Stimulated activated CD4-positive, alpha-beta T cell treated with anti-CD3 and anti-CD28 coated beads, TNF-alpha, amount 100 ng/mL, for 4 hours (primary cell): Measurements from ENCODE around the gene ANGPTL7.

Experiments used
- DNase-seq, 3 experiments: peaks; one replicate each; pipeline ENCODE4 v3.0.0-alpha.2; 2020; ENCODE audit warnings: low read depth in 3 of 3

ANGPTL7 gene

GRCh38 chr1:11204396-11205190, 15.4 kb downstream of the ANGPTL7 start:
- DNase-seq: no peak

DNA sequence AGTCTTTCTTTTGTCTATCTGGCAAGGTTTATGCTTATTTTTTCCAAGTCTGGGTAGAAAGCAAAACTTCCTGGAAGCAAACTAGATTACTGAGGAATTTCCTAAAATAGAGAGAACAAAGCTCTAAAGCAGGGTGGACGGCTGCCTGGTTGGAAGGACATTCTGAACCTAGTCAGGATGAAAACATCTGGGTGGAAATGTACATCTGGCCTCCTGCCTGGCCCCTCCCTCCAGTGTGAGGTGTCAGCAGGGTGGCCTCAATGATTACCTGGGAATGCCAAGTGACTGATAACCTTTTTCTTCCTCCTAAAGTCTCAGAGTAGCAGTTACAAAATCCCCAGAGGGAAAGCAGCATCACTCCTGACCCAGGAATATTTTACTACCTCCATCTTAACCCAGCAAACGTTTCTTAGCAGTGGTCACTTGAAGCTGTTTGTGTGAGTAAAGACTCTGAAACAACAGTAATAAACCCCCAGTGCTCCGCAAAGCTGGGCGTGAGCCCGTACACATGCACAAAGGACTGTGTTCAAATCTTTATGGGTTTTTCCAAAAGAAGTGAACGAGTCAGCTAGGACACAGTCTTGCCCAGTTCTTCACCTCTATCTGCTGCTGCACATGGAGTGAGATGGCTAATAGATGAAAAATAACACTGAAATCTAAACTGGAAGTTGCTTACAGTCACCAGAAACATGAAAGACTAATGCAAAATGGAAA, 18.9 kb downstream of the ANGPTL7 start:
- no peak for DNase-seq

DNA sequence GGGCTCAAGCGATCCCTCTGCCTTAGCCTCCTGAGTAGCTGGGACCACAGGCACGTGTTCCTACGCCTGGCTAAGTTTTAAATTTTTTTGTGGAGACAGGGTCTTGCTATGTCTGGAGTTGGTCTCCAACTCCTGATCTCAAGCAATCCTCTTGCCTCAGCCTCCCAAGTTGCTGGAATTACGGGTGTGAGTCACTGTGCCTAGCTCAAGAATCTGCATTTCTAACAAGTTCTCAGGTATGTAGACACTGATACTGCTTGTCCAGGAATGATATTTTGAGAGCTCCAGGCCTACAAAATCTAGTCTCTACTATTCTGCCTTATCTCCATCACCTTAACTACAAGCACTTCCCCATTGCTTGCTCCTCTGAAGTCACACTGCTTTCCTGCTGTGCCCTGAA, 22.3 kb downstream of the ANGPTL7 start:
- DNase-seq: no peak

- DNase-seq: no peak
These were observed 22.9 kb downstream of the ANGPTL7 start for GRCh38 chr1:11211925-11212587.

GRCh38 chr1:11214698-11215380, 25.7 kb downstream of the ANGPTL7 start:
- no peak for DNase-seq

DNA sequence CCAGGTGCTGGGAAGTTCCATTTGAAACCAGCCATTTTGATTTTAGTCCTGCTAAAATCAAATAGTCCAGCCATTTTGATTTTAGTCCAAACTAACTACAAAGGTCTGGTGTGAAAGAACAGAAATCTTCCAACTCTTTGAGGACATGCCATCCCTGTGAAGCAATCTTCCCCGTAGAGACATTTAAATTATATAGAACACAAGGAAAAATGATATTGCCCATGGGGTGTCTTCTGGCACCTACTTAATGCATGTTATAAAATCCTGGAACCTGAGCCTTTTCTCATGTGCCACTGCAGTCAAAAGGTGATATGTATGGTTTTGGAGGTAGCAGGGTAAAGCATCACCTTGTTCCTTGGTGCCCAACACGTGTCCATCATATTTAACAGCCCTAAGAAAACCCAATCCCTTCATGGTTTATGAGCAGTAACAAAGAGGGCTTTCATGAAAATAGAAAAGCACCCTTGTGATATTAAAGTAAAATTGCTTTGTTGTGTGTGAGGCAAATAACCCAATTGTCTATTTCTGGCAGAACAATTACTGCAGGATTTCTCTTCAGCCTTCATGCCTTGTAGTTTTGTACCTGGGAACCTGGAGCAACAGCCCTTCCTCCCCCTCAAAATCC, 26.3 kb downstream of the ANGPTL7 start:
- DNase-seq: no peak

- no peak for DNase-seq
These were observed 26.9 kb downstream of the ANGPTL7 start for GRCh38 chr1:11216074-11216473.

DNA sequence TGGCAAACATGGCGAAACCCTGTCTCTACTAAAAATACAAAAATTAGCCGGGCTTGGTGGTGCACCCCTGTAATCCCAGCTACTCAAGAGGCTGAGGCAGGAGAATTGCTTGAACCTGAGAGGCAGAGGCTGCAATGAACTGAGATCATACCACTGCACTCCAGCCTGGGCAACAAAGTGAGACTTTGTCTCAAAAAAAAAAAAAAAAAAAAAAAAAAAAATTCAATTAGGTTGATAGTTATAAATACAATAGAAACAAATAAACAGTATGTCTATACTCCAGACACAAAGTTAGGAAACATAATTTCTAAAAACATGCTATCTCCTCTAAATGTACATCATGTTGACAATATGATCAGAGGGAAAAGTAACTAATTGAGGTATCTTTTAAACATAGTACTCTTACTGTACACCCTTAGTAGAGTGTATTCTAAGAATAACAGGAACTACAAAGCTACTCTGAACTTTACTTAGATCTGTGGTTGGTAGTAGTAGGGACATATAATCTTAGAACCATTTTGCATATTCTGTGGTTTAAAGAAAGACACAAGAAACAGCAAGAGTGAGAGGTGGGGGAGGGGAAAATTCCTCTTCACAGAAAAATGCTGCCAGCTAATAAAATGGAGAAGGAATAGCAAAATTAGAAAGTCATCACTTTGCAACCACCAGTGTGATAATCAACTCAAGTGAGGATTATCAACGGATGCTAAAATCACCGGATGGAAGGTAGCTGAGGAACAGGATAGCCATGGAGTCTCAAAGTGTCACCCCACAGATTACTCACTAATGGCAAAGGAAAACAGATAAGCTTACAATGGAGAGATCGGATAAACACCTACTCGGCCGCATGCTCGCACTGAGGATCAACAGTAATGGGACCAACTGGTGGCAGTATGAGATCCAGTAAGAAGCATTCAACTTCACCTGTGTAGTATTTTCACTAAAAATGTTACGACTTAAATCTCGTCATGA, 38.2 kb downstream of the ANGPTL7 start:
- DNase-seq: no peak

GRCh38 chr1:11229203-11229602, 40.0 kb downstream of the ANGPTL7 start:
- DNase-seq: no peak

GRCh38 chr1:11233208-11233607, 44.1 kb downstream of the ANGPTL7 start:
- DNase-seq: no peak

DNA sequence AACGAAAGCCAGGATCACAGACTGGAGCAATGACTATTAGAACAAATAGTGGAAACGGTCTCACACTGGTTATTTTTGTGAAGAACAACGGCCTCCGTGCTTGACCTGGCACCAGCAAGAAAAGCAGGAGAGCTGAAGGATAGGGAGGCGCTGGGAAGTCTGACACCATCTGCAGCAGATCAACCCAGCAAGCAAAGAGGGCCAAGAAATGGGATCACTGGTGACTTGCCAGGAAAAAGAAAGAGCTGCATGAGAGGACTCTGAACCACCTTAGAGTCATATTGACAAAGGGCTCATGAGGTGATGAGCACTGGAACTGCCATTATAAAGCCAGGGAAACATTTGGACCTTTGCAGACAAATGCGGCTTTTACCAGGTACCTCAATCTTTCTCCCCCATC, 48.2 kb downstream of the ANGPTL7 start:
- no peak for DNase-seq

DNA sequence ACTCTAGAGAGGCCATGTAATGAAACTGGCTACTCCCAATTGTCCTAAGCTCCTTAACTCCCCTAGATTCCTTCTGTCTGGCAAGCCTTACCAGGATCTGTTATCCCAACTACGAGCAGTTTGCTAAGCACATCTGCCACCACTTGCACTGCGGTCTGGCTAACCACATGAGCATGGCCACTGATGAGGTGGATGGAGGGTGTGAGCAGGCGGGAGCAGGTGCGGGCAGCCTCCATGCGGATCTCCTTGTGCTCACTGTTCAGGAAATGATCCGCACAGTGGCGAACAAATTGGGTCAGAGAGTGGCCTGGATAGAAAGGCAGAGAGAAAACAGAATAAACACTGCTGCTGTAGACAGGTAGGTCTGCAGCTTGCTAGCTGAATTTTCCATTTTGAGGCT, 49.2 kb downstream of the ANGPTL7 start:
- no peak for DNase-seq

DNA sequence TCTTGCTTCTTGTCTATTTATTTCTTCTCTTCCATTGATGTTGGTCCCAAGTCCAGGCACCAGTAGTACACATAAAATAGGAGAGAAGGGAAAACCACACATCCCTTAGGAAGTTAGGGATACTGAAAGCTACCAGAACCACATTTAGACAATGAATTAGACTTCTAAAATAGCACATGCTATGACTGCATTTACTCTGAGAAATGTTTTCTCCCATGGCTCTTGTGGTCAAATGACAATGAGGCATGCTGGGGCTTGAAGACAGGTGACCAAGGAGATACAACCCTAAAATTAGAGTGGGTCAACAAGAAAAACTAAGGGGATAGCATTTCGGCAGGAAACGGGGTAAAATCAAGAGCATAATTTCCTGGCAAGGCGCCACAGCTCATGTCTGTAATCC, 56.1 kb downstream of the ANGPTL7 start:
- DNase-seq: no peak
